BLaER1 (cell line): ENCODE results near the gene NME3.

Experiments used
- H3K27ac ChIP-seq: shearing (Covaris generic); formaldehyde crosslinking; 2 replicates; pipeline ENCODE4 v1.8.1; 2022
- H3K27me3 ChIP-seq: shearing (Covaris generic); formaldehyde crosslinking; 2 replicates; pipeline ENCODE4 v1.8.1; 2022
- H3K36me3 ChIP-seq: shearing (Covaris generic); formaldehyde crosslinking; 2 replicates; pipeline ENCODE4 v1.8.1; 2022
- H3K4me1 ChIP-seq: shearing (Covaris generic); formaldehyde crosslinking; 2 replicates; pipeline ENCODE4 v1.8.1; 2022
- H3K4me2 ChIP-seq: shearing (Covaris generic); formaldehyde crosslinking; 2 replicates; pipeline ENCODE4 v1.8.1; 2022
- H3K4me3 ChIP-seq: shearing (Covaris generic); formaldehyde crosslinking; 2 replicates; pipeline ENCODE4 v1.8.1; 2022
- H3K9ac ChIP-seq: shearing (Covaris generic); formaldehyde crosslinking; 2 replicates; pipeline ENCODE4 v1.8.1; 2022
- H3K9me3 ChIP-seq: shearing (Covaris generic); formaldehyde crosslinking; 2 replicates; pipeline ENCODE4 v1.8.1; 2022
- H4K20me1 ChIP-seq: shearing (Covaris generic); formaldehyde crosslinking; 2 replicates; pipeline ENCODE4 v1.8.1; 2022
- Cebpa-rat ChIP-seq: shearing (Covaris generic); IDR thresholded peaks from 2 replicates; pipeline ENCODE4 v1.8.1; 2022

NME3 gene

DNA sequence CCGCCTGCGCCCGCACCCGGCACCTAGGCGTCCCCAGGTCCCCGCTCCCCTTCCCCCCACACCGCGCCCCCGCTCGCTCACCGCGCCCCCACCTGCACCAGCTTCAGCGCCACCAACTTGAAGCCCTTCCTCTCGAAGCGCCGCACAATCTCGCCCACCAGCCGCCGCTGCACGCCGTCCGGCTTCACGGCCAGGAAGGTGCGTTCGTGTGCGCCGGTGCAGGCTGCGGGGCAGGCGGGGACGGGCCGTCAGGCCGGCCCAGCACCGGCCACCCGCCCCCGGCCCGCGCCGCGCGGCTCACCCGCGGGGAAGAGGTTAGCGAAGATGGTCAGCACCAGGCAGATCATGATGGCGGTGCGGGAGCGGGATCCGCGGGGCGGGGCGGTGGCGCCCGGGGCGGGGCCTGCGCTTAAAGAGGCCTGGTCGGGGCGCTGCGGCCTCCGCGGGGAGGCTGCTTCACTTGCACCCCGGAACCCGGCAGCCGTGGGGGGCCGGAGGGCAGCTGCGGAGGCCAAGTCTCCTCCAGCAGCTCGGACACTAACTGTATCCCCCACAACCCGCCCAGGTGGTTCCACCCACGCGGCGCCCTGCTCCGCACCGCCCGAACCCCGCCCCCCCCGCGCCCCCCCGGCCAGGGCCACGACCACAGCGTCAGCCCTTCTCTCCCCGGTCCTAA is at the start of gene NME3:
NME3 (minus strand) TSS at position 356 of the 676 bp plus-strand sequence; CDS start at position 347, 9 bp downstream.
- peak within 1 kb of the TSS; percentile 97 for H3K27ac ChIP-seq
- no peaks in the 10 kb centered on the region for H3K27me3 ChIP-seq
- peaks cover 37% of the 10 kb centered on the region for H3K4me1 ChIP-seq
- TF ChIP-seq Cebpa-rat = no peak
- H3K4me3 ChIP-seq = peak within 1 kb of the TSS; percentile 97
- H3K36me3 ChIP-seq = peaks cover 59% of the 10 kb centered on the region
- peak within 1 kb of the TSS; percentile 98 for H3K9ac ChIP-seq
- H3K9me3 ChIP-seq = no peaks in the 10 kb centered on the region
- H3K4me2 ChIP-seq = peak within 1 kb of the TSS; percentile 98
- H4K20me1 ChIP-seq = peaks cover 62% of the 10 kb centered on the region

DNA sequence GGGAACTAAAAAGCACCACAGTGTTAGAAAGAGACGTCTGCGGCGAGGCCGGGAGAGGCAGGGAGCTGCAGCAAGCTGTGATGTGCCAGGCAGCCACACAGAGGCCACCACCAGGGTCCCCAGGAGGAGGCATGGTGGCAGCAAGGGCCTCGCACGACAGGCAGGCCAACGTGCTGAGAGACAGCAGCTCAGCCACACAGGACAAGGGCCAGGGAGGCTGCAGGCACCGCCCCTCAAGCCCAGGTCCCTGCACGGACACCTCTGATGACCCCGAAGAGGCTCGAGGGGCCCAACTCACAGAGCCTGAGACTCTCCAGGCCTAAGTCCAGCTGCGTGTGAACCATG is 49.6 kb upstream of the NME3 start:
- no peak overlapping the region for H3K4me2 ChIP-seq
- no peak for TF ChIP-seq Cebpa-rat
- H3K9ac ChIP-seq = no peak overlapping the region
- H3K27ac ChIP-seq = no peak overlapping the region
- H3K4me1 ChIP-seq = peaks cover 9% of the 10 kb centered on the region
- no peaks in the 10 kb centered on the region for H3K9me3 ChIP-seq
- H4K20me1 ChIP-seq = peaks cover 41% of the 10 kb centered on the region
- peaks cover 70% of the 10 kb centered on the region for H3K36me3 ChIP-seq
- no peak overlapping the region for H3K4me3 ChIP-seq
- H3K27me3 ChIP-seq = no peaks in the 10 kb centered on the region

DNA sequence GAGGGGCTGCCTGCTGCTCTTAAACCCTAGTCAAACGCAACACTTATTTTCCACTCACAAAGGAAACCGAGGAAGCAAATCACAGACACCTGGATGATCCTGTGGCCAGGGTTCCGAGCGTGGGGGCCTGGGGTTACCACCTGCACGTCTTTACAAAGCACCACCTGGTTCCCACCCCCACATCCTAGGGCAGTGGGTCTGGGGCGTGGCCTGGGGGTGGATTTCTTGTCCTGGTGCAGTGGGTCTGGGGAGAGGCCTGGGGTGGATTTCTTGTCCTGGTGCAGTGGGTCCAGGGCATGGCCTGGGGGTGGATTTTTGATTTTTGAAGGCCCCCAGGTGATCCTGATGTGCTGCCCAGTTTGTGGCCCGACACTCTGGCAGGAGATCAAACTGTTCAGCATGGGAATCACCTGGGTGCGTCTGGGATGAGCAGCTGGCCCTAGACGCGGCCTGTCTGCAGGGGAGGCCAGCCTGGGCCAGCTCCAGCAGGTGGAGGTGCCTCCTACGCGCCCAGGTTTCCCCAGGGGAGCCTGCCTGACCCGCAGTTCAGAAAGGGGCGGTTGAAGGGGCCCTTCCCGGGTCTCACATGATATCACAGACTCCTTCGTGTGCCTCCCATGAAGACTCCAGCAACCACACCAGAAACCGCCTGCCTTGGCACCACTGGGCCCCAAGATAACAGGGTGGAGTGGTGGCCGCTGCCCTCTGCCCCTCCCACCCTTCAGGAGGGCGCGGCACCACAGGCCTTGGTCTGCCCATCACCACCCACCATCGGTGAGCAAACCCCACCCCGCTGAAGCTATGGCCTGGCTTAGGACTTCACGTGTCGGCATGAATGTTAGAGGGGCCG is 49.0 kb upstream of the NME3 start:
- Histone ChIP-seq H4K20me1 (peaks cover 38% of the 10 kb centered on the region), H3K27ac (no peak overlapping the region), H3K4me3 (no peak overlapping the region), H3K9me3 (no peaks in the 10 kb centered on the region), H3K36me3 (peaks cover 76% of the 10 kb centered on the region), H3K27me3 (no peaks in the 10 kb centered on the region), H3K9ac (no peak overlapping the region), H3K4me2 (no peak overlapping the region), H3K4me1 (peaks cover 4% of the 10 kb centered on the region)
- TF ChIP-seq Cebpa-rat = no peak

DNA sequence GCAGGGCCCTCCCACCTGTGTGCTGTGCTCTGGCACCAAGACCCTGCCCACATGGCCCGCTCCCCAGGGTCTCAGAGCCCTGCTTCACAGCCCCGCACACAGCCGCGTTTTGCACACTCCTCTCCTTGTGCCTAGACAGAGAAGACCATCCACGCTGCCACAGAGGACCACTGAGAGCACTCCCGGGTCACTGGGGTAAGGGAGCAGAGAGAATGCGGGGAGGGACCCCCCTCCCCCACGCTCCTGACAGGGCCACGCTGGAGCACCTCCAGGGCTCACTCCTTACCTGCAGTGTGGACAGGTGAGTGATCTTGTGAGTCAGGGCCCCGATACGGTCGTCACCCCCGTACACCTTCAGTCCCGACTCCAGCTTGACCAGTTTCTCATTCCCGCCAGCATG is 48.3 kb upstream of the NME3 start:
- Histone ChIP-seq H3K4me3 (no peak overlapping the region), H3K9me3 (no peaks in the 10 kb centered on the region), H3K36me3 (peaks cover 80% of the 10 kb centered on the region), H3K27me3 (no peaks in the 10 kb centered on the region), H3K9ac (no peak overlapping the region), H3K4me1 (no peaks in the 10 kb centered on the region), H3K27ac (no peak overlapping the region), H4K20me1 (peaks cover 31% of the 10 kb centered on the region), H3K4me2 (no peak overlapping the region)
- TF ChIP-seq Cebpa-rat = no peak

DNA sequence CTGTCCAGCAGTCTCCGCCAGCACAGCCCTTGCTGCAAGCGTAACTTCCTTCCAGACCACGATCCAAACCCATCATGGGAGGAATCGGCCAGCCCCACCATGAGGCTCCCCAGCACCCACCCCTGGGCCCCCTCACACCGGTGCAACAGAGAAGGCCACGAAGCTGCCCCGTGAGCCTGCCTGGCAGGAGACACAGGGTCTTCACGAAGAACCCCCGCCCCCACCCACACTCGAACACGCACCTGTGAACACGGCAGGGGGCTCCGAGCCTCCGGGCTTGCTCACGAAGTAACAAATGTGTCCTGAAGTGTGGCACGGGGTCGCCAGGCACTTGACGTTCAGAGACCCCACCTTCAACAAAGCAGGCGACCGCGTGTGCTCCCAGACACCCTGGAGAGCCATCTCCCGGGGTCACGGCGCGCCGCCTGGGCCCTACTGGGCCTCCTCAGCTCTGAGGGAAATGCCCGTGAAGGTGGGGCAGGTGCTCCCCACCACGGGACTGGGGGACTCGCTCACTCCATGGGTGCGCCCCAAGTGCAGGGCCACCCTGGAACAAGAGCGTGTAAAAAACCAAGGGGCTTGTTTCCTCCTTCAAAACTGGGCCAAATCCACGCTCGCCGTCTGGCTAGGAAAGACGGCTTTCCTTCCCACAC is 47.7 kb upstream of the NME3 start:
- H3K36me3 ChIP-seq = peaks cover 82% of the 10 kb centered on the region
- no peak overlapping the region for H3K9ac ChIP-seq
- no peak overlapping the region for H3K4me2 ChIP-seq
- H3K4me3 ChIP-seq = no peak overlapping the region
- peaks cover 25% of the 10 kb centered on the region for H4K20me1 ChIP-seq
- H3K9me3 ChIP-seq = no peaks in the 10 kb centered on the region
- no peaks in the 10 kb centered on the region for H3K27me3 ChIP-seq
- no peak overlapping the region for H3K27ac ChIP-seq
- H3K4me1 ChIP-seq = no peaks in the 10 kb centered on the region
- TF ChIP-seq Cebpa-rat = no peak

DNA sequence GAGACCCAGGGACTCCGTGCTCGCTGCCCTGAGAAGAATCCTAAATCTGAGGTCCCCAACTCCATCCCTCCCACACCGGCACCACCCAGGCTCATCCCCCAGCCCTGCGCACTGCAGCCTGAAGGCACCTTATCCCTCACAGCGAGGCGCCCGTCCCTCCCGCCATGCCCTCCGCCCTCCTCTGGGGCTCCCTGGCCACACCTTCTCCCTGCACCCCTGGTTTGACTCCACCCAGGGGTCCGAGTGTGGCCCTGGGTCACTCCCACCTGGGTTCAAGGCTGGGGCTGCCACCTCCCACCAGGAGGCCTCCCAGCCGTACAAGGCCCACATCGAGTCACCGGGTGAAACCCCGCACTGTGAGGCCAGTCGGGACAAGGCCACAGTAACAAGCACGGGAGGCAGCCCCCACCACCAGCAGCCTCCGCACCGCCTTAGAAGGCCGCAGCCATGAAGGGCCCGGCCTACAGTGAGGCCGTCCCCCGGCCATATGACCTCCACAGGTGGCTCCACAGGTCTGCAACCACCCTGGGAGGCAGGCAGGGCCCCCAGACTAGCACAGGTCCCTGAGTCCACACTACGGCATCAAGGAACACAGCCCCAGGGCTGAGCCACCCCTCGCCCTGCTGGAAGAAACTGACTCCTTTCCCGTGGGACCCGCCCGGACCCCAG is 47.0 kb upstream of the NME3 start:
- Histone ChIP-seq H3K27me3 (no peaks in the 10 kb centered on the region), H3K9me3 (no peaks in the 10 kb centered on the region), H3K4me2 (no peak overlapping the region), H3K4me3 (no peak overlapping the region), H3K27ac (no peak overlapping the region), H3K4me1 (no peaks in the 10 kb centered on the region), H3K9ac (no peak overlapping the region), H3K36me3 (peaks cover 86% of the 10 kb centered on the region), H4K20me1 (peaks cover 22% of the 10 kb centered on the region)
- no peak for TF ChIP-seq Cebpa-rat

DNA sequence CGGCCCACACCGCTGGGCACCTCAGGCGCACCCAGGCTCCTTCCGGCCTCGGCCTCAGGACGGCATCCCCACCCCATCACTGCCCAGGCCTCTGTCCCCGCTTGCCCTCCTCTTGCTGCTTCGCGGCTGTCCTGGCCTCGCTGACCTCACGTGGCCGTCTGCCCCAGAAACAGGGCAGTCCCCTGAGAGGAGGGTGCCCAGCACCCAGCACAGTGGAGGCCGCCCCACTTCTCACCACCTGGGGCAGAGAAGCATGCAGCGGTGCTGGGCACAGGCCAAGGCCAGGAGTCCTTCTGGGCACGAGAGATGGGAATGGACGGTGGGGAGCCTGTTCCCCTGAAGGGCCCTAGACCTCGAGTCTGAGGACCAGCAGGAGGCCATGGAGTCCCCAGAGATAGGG is 46.4 kb upstream of the NME3 start:
- Histone ChIP-seq H3K4me2 (no peak overlapping the region), H3K9ac (no peak overlapping the region), H3K4me3 (no peak overlapping the region), H3K27me3 (no peaks in the 10 kb centered on the region), H3K36me3 (peaks cover 83% of the 10 kb centered on the region), H3K27ac (no peak overlapping the region), H3K4me1 (peaks cover 3% of the 10 kb centered on the region; the same call in 1 of the 2 replicates), H3K9me3 (no peaks in the 10 kb centered on the region), H4K20me1 (peaks cover 19% of the 10 kb centered on the region)
- TF ChIP-seq Cebpa-rat = no peak

DNA sequence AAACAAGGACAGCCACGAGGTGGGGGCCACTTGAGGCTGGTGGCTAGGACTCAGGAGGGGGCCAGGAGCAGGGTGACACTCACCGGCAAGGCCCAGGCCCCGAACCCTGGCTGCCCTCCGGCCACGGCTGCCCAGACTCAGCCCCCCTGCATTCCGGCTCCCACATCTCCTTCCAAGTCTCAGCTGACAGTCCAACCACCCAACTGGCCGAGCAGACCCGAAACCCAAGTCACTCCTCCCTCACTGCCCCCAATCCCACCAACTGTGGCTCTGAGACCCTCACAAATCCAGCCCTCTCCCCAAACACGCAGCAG is 45.9 kb upstream of the NME3 start:
- Histone ChIP-seq H3K27ac (no peak overlapping the region), H3K36me3 (peaks cover 78% of the 10 kb centered on the region), H3K4me3 (no peak overlapping the region), H3K9ac (no peak overlapping the region), H3K27me3 (no peaks in the 10 kb centered on the region), H3K4me2 (no peak overlapping the region), H3K9me3 (no peaks in the 10 kb centered on the region), H3K4me1 (peaks cover 8% of the 10 kb centered on the region; the same call in 1 of the 2 replicates), H4K20me1 (peaks cover 14% of the 10 kb centered on the region)
- no peak for TF ChIP-seq Cebpa-rat

DNA sequence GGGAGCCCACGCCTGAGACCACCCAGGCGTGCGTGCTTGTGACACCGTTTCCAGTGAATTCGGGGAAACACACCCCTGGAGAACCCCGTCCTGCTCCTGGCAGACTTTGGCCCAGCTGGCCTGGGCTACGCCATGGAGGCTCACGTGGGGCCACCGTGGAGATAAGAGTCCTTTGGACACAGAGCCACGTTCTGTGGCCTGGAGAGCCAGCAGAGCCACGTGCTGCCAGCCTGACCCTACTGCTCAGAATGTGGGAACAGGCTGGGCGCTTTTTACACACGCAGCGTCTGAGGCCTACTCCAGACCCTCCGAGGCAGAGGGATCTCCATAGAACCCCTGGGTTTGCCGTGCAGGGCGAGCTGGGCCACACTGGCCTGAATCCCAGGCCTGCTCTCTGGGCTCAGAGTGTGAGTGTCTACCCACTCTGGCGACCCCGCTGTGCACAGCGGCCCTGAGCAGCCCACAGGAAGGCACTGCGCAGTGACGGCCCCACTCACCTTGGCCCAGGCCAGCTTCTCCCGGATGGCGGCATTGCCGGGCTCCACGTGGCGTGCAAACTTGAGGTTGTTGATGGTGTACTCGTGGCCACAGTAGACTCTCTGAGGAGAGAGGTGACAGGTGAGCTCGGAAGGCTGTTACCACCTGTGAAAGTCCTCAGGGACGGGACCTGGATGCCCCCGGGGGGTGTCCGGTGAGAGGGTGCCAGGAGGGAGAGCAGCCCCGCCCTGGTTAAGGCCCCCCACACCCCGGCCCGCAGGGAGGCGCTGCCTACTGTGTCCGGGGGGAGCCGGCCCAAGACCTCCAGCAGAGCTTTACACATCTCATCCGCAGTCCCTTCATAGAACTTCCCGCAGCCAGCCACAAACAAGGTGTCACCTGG is 45.3 kb upstream of the NME3 start:
- Histone ChIP-seq H3K27me3 (no peaks in the 10 kb centered on the region), H3K4me2 (no peak overlapping the region), H4K20me1 (peaks cover 10% of the 10 kb centered on the region; the same call in 1 of the 2 replicates), H3K9ac (no peak overlapping the region), H3K4me3 (no peak overlapping the region), H3K4me1 (peaks cover 9% of the 10 kb centered on the region; the same call in 1 of the 2 replicates), H3K9me3 (no peaks in the 10 kb centered on the region), H3K27ac (no peak overlapping the region), H3K36me3 (peaks cover 73% of the 10 kb centered on the region)
- TF ChIP-seq Cebpa-rat = no peak
